Ascending aorta (tissue), 2 donors: ENCODE measurements around the gene AQP3. TPM values are rescaled to one million over a fixed set of nuclear protein-coding genes. Genes with fewer than 3 reads are reported as not detected.
"Not testable (repeated sequence)": the region's sequence is repeated elsewhere in the genome, so short reads cannot be mapped to it uniquely, and the experiment has no call there.

Experiments used
- DNase-seq, 2 donors: peaks; one replicate each; pipeline ENCODE4 v3.0.0-alpha.2; 2019; ENCODE audit warnings: low spot score in 2 of 2
- H3K27ac ChIP-seq, 2 donors: fragments of 200-600 bp; sonication (generic); one replicate each; pipeline ENCODE4 v1.5.1; 2016 to 2017; ENCODE audit warnings: mild to moderate bottlenecking in 1 of 2
- H3K27me3 ChIP-seq: fragments of 200-600 bp; sonication (generic); one replicate; pipeline ENCODE4 v1.5.1; 2017
- H3K36me3 ChIP-seq, 2 donors: fragments of 200-600 bp; sonication (generic); one replicate each; pipeline ENCODE4 v1.5.1; 2016
- H3K4me1 ChIP-seq, 2 donors: fragments of 200-600 bp; sonication (generic); one replicate each; pipeline ENCODE4 v1.5.1; 2016 to 2017; ENCODE audit warnings: mild to moderate bottlenecking in 1 of 2
- H3K4me3 ChIP-seq, 2 donors: fragments of 200-600 bp; sonication (generic); one replicate each; pipeline ENCODE4 v1.5.1; 2016 to 2017; ENCODE audit warnings: mild to moderate bottlenecking in 1 of 2
- H3K9me3 ChIP-seq, 2 donors: fragments of 200-600 bp; sonication (generic); one replicate each; pipeline ENCODE4 v1.5.1; 2016
- intact Hi-C: fragments of 100-400 bp; cut with DNase I; formaldehyde crosslinking; loops from one replicate; pipeline ENCODE4 v1.15.1; 2023
- total RNA-seq: library from RNA; depleted of rRNA; stranded (reverse); fragments of >200 nt; gene quantifications from one replicate; pipeline ENCODE4 v1.1.0, GENCODE V29; 2016
- TF ChIP-seq, protein P1 (sequence below), 3 experiments: fragments of 200-600 bp in 2 of 3; fragments of 450-650 bp in 1 of 3; sonication (generic) in 2 of 3; IDR thresholded peaks; one replicate each; pipeline ENCODE4 v1.5.1; 2016 to 2019; ENCODE audit warnings: antibody characterized with exemption in 3 of 3, mild to moderate bottlenecking in 1 of 3, moderate library complexity in 1 of 3

The AQP3 gene
- total RNA-seq, 1 donor from 2014 or later = 12.7 TPM

- DNase-seq = no peak
- no peak overlapping the region for H3K27ac ChIP-seq
- peaks cover 0 to 15% of the 10 kb centered on the region in 2 donors for H3K4me1 ChIP-seq
- H3K4me3 ChIP-seq = no peak overlapping the region
- intact Hi-C loops = loop anchor here (5.0 kb wide), 1 partner anchor 113 kb away; no protein-coding TSS in a partner anchor
- no peaks in the 10 kb centered on the region for H3K27me3 ChIP-seq
- H3K9me3 ChIP-seq = no peaks in the 10 kb centered on the region
- TF ChIP-seq, protein P1, sequence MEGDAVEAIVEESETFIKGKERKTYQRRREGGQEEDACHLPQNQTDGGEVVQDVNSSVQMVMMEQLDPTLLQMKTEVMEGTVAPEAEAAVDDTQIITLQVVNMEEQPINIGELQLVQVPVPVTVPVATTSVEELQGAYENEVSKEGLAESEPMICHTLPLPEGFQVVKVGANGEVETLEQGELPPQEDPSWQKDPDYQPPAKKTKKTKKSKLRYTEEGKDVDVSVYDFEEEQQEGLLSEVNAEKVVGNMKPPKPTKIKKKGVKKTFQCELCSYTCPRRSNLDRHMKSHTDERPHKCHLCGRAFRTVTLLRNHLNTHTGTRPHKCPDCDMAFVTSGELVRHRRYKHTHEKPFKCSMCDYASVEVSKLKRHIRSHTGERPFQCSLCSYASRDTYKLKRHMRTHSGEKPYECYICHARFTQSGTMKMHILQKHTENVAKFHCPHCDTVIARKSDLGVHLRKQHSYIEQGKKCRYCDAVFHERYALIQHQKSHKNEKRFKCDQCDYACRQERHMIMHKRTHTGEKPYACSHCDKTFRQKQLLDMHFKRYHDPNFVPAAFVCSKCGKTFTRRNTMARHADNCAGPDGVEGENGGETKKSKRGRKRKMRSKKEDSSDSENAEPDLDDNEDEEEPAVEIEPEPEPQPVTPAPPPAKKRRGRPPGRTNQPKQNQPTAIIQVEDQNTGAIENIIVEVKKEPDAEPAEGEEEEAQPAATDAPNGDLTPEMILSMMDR (IDR thresholded peaks at IDR 0.05) = no peak
- H3K36me3 ChIP-seq = no peaks in the 10 kb centered on the region
These were observed 43.2 kb downstream of the AQP3 start for GRCh38 chr9:33403941-33404787.

DNA sequence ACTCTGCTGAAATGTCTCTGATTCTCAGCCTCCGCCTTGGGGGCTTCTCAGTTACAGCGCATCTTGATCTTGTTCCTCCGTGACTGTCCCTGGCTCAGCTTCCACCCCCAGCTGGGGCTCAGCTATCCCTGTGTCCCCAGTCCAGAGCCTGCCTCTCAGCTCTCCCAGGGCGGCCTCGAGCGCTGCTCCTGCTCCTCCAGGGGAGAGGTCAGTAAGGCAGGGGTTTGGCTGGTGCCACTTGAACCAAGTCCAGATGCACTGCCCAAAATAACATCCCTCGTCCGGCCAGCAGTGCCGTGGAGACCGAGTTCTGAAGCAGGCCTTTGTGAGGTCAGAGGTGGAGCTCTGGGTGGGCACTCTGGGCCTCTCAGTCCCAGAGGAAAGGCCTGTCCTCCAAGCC, 45.0 kb downstream of the AQP3 start, which contains the start of gene AQP7:
Gene AQP7, minus strand, starts transcription at position 198 of the 400 bp plus-strand sequence. CDS start 1,306 bp downstream, outside the sequence.
- Histone ChIP-seq H3K4me1 (peaks cover 0 to 15% of the 10 kb centered on the region in 2 donors), H3K27ac (peak within 1 kb of the TSS; percentile 41 to 53)
- H3K4me3 ChIP-seq, H3K36me3 ChIP-seq, H3K27me3 ChIP-seq, H3K9me3 ChIP-seq, DNase-seq: not testable (repeated sequence)
- intact Hi-C loops = loop anchor here (5.0 kb wide), 1 partner anchor 115 kb away; no protein-coding TSS in a partner anchor

DNA sequence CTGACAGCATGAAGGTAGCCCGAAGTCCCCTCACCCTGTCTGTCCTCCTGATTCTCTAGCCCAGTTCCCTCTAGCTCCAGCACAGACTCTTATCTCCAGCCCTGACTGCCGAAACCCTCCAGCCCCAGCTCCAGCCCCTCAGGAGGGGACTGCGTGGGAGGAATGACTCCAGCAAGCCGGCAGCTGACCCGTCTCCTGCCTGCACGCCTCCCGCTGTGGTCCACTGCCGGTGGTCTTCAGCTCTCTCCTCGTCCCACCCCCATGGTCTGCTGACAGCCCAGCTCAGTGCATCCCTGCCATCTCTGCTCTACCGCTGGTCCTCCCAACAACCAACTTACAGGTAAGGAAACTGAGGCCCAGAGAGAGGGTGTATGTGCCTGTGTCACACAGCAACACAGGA, 45.6 kb downstream of the AQP3 start:
- not testable (repeated sequence) for DNase-seq, H3K27me3 ChIP-seq, H3K4me3 ChIP-seq, H3K9me3 ChIP-seq, H3K36me3 ChIP-seq
- Histone ChIP-seq H3K27ac (peak overlapping the region; percentile 41 to 53), H3K4me1 (peaks cover 0 to 15% of the 10 kb centered on the region in 2 donors)
- intact Hi-C loops = loop anchor here (5.0 kb wide), 1 partner anchor 115 kb away; no protein-coding TSS in a partner anchor

GRCh38 chr9:33399047-33399446, 48.3 kb downstream of the AQP3 start:
- H3K9me3 ChIP-seq, H3K27ac ChIP-seq, H3K4me3 ChIP-seq, H3K36me3 ChIP-seq, H3K27me3 ChIP-seq, intact Hi-C loops, DNase-seq: not testable (repeated sequence)
- H3K4me1 ChIP-seq = peaks cover 0 to 15% of the 10 kb centered on the region in 2 donors

DNA sequence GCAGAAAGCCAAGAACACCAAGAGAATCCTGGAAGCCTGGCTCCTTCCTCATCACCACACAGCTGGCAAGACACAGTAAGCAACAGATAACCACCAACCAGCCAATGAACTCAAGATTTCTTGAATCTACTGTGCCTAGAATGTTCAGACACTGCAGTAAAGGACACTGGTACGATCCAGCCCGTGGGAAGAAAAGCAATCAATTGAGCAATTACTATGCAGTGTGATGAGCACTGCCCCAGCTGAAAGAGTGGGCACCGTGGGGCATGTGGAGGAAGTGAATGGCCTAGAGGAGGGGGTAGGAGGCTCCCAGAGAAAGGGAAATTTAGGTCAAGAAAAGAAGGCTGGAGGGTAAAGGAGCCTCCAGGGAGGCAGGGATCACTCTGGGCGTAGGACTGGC, 49.6 kb downstream of the AQP3 start:
- H3K27ac ChIP-seq, H3K4me3 ChIP-seq, H3K36me3 ChIP-seq, H3K9me3 ChIP-seq, intact Hi-C loops, DNase-seq, H3K27me3 ChIP-seq: not testable (repeated sequence)
- H3K4me1 ChIP-seq = peaks cover 0 to 13% of the 10 kb centered on the region in 2 donors

DNA sequence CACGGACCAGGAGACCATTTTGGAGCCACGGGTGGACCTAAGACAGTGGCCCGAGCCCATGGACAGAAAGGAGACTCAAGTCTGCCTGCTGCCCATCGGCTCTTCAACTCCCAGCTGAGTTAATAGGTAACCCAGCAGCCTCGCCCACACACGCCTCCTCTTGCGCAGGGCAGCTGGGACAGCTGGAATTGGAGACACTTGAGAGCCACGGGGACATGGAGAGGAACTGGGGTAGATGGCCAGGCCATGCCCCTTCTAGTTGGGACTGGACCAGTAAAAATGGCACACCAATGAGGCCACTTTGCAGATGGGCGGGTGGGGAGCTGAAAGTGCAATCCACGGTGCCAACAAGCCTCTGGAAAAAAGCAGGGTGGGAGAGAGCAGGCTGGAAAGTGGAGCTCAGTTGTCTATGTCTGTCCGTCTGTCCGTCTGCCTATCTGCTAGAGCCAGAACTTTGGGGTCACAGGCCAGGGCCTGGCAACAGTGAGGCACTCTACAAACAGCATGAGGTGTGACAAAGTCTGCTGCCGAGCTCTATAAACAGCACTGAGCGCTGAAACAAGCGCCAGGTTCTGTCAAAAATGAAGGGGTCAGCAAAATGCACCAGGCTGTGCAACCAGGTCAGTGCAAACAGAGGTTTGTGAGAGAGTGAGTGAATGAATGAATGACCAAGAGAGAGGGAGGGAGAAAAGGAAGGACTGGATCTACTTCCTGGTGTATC, 52.1 kb downstream of the AQP3 start:
- H3K36me3 ChIP-seq, H3K27me3 ChIP-seq, H3K4me3 ChIP-seq, H3K9me3 ChIP-seq, DNase-seq, H3K27ac ChIP-seq, intact Hi-C loops: not testable (repeated sequence)
- H3K4me1 ChIP-seq = peaks cover 2 to 11% of the 10 kb centered on the region in 2 donors

DNA sequence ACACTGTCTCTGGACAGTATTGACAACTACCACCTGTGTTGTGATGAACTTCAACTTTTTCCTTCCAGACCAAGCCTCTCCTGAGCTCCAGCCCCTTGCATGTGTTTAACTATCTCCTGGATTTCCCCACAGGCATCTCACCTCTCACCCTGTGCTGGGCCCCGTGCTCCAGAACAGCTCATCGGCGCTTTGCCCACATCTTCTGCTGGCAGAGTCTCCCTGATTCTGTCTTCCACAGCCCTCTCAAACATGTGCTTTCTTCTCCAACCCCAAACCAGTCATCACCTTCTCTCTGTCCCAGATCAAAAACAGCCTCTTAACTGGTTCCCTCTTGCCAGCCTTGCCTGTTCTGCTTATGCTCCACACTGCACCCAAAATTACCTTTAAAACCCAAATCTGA, 53.4 kb downstream of the AQP3 start:
- H3K4me3 ChIP-seq, H3K36me3 ChIP-seq, intact Hi-C loops, H3K27ac ChIP-seq, DNase-seq, H3K9me3 ChIP-seq, H3K27me3 ChIP-seq: not testable (repeated sequence)
- H3K4me1 ChIP-seq = peaks cover 2 to 11% of the 10 kb centered on the region in 2 donors

GRCh38 chr9:33393581-33393980, 53.8 kb downstream of the AQP3 start:
- Histone ChIP-seq H3K9me3 (no peaks in the 10 kb centered on the region), H3K36me3 (no peaks in the 10 kb centered on the region), H3K27me3 (no peaks in the 10 kb centered on the region), H3K4me3 (no peak overlapping the region), H3K4me1 (peaks cover 2 to 11% of the 10 kb centered on the region in 2 donors), H3K27ac (no peak overlapping the region)
- DNase-seq = no peak
- intact Hi-C loops = no loop called here
- TF ChIP-seq, protein P1 (IDR thresholded peaks at IDR 0.05) = no peak

- H3K4me1 ChIP-seq = peaks cover 2 to 11% of the 10 kb centered on the region in 2 donors
- peak overlapping the region in 1 of 2 donors; percentile 39 for H3K27ac ChIP-seq
- H3K27me3 ChIP-seq, intact Hi-C loops, H3K4me3 ChIP-seq, H3K9me3 ChIP-seq, DNase-seq, H3K36me3 ChIP-seq: not testable (repeated sequence)
These were observed 54.8 kb downstream of the AQP3 start for GRCh38 chr9:33392591-33393021.
